WI38 (cell line): ENCODE measurements around the gene MON1B.

Experiments used
- H3K4me3 ChIP-seq: 2 replicates; pipeline ENCODE4 v1.5.1; 2011; ENCODE audit warnings: low read depth, mild to moderate bottlenecking, control low read depth, low read length
- CTCF ChIP-seq: IDR thresholded peaks from 2 replicates; pipeline ENCODE4 v1.5.1; 2012; ENCODE audit warnings: low read depth, mild to moderate bottlenecking, control low read depth, low read length

The MON1B gene

GRCh38 chr16:77206533-77206932, 15.5 kb downstream of the MON1B start:
- no peak overlapping the region for H3K4me3 ChIP-seq
- no peak for TF ChIP-seq CTCF

GRCh38 chr16:77207030-77207429, 16.0 kb downstream of the MON1B start:
- TF ChIP-seq CTCF, result no peak
- no peak overlapping the region for H3K4me3 ChIP-seq

- no peak overlapping the region for H3K4me3 ChIP-seq
- no peak for TF ChIP-seq CTCF
These were observed 17.4 kb downstream of the MON1B start for GRCh38 chr16:77208382-77208781.

GRCh38 chr16:77211880-77212740, 21.1 kb downstream of the MON1B start:
- no peak for TF ChIP-seq CTCF
- peak overlapping the region; percentile 36 for H3K4me3 ChIP-seq

- H3K4me3 ChIP-seq, result peak overlapping the region; percentile 36
- no peak for TF ChIP-seq CTCF
These were observed 22.0 kb downstream of the MON1B start for GRCh38 chr16:77212741-77213541.

- H3K4me3 ChIP-seq, result no peak overlapping the region
- no peak for TF ChIP-seq CTCF
These were observed 22.6 kb downstream of the MON1B start for GRCh38 chr16:77213542-77214106.
